K562 (cell line): ENCODE data around the gene SRC.

Source experiments
- HNRNPH1 ChIP-seq: fragments of 200-400 bp; formaldehyde crosslinking; optimal IDR thresholded peaks from 2 replicates; pipeline ENCODE3; 2017; ENCODE audit warnings: low read depth, mild to moderate bottlenecking, low read length, moderate library complexity
- MAFK ChIP-seq: IDR thresholded peaks from 2 replicates; pipeline ENCODE4 v1.6.1; 2011; ENCODE audit warnings: low read length, improper control_type of control experiment
- MYC ChIP-seq, 2 experiments: fragments of 250-450 bp in 1 of 2; sonication (Bioruptor Pico) in 1 of 2; IDR thresholded peaks; 2 replicates each; pipeline versions ENCODE4 v1.5.1 to v1.6.1; 2012 to 2021; ENCODE audit warnings: low read depth in 2 of 2, borderline replicate concordance in 1 of 2, improper control_type of control experiment in 1 of 2, low read length in 1 of 2, mild to moderate bottlenecking in 1 of 2, moderate library complexity in 1 of 2
- TF ChIP-seq, protein P1 (sequence below): fragments of 250-450 bp; sonication (Bioruptor Pico); IDR thresholded peaks from 2 replicates; pipeline ENCODE4 v1.9.0; 2021; ENCODE audit warnings: mild to moderate bottlenecking

- no peak for TF ChIP-seq MAFK
- TF ChIP-seq HNRNPH1 = no peak
- TF ChIP-seq MYC (IDR thresholded peaks at IDR 0.05; ENCODE audit: low read depth, low read length) = no peak
- no peak for TF ChIP-seq MYC (CRISPR knock-in tag; IDR thresholded peaks at IDR 0.05; ENCODE audit: borderline replicate concordance, low read depth)
- TF ChIP-seq, protein P1, sequence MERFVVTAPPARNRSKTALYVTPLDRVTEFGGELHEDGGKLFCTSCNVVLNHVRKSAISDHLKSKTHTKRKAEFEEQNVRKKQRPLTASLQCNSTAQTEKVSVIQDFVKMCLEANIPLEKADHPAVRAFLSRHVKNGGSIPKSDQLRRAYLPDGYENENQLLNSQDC (CRISPR knock-in tag) = no peak
Measured at GRCh38 chr20:37430778-37431460, 85.0 kb downstream of the SRC start.
